ENCODE data around the gene BCCIP.

Gene BCCIP

GRCh38 chr10:125801574-125801973 is 21.8 kb upstream of the BCCIP start:
- H3K27me3 ChIP-seq (replicated peaks; ENCODE audit: control insufficient read depth, insufficient read depth, low read length), result no peaks in the 10 kb centered on the region
- no peak for DNase-seq (ENCODE audit: extremely low read depth, insufficient read length)
- no peak for TF ChIP-seq CTCF (IDR thresholded peaks at IDR 0.05; ENCODE audit: insufficient read depth, low read length, poor library complexity, severe bottlenecking)
- H3K36me3 ChIP-seq (ENCODE audit: control insufficient read depth, insufficient read depth, low read length), result peaks cover 13% of the 10 kb centered on the region
- no peak overlapping the region for H3K4me3 ChIP-seq (replicated peaks; ENCODE audit: low read depth, low read length)

GRCh38 chr10:125802131-125802530 is 21.2 kb upstream of the BCCIP start:
- no peaks in the 10 kb centered on the region for H3K27me3 ChIP-seq (replicated peaks; ENCODE audit: control insufficient read depth, insufficient read depth, low read length)
- peaks cover 15% of the 10 kb centered on the region for H3K36me3 ChIP-seq (ENCODE audit: control insufficient read depth, insufficient read depth, low read length)
- no peak for DNase-seq (ENCODE audit: extremely low read depth, insufficient read length)
- no peak for TF ChIP-seq CTCF (IDR thresholded peaks at IDR 0.05; ENCODE audit: insufficient read depth, low read length, poor library complexity, severe bottlenecking)
- no peak overlapping the region for H3K4me3 ChIP-seq (replicated peaks; ENCODE audit: low read depth, low read length)

- H3K27me3 ChIP-seq (replicated peaks; ENCODE audit: control insufficient read depth, insufficient read depth, low read length), result no peaks in the 10 kb centered on the region
- peaks cover 14% of the 10 kb centered on the region for H3K36me3 ChIP-seq (ENCODE audit: control insufficient read depth, insufficient read depth, low read length)
- no peak for TF ChIP-seq CTCF (IDR thresholded peaks at IDR 0.05; ENCODE audit: insufficient read depth, low read length, poor library complexity, severe bottlenecking)
- no peak for DNase-seq (ENCODE audit: extremely low read depth, insufficient read length)
- H3K4me3 ChIP-seq (replicated peaks; ENCODE audit: low read depth, low read length), result no peak overlapping the region
Observed at GRCh38 chr10:125802739-125803138, 20.6 kb upstream of the BCCIP start.

- H3K36me3 ChIP-seq (ENCODE audit: control insufficient read depth, insufficient read depth, low read length), result peaks cover 14% of the 10 kb centered on the region
- H3K27me3 ChIP-seq (replicated peaks; ENCODE audit: control insufficient read depth, insufficient read depth, low read length), result no peaks in the 10 kb centered on the region
- TF ChIP-seq CTCF (IDR thresholded peaks at IDR 0.05; ENCODE audit: insufficient read depth, low read length, poor library complexity, severe bottlenecking), result no peak
- H3K4me3 ChIP-seq (replicated peaks; ENCODE audit: low read depth, low read length), result no peak overlapping the region
- no peak for DNase-seq (ENCODE audit: extremely low read depth, insufficient read length)
Observed at GRCh38 chr10:125808047-125808446, 15.3 kb upstream of the BCCIP start.

- no peak for TF ChIP-seq CTCF (IDR thresholded peaks at IDR 0.05; ENCODE audit: insufficient read depth, low read length, poor library complexity, severe bottlenecking)
- DNase-seq (ENCODE audit: extremely low read depth, insufficient read length), result no peak
- H3K4me3 ChIP-seq (replicated peaks; ENCODE audit: low read depth, low read length), result no peak overlapping the region
- no peaks in the 10 kb centered on the region for H3K27me3 ChIP-seq (replicated peaks; ENCODE audit: control insufficient read depth, insufficient read depth, low read length)
- peaks cover 12% of the 10 kb centered on the region for H3K36me3 ChIP-seq (ENCODE audit: control insufficient read depth, insufficient read depth, low read length)
Observed at GRCh38 chr10:125811251-125811650, 12.1 kb upstream of the BCCIP start.

- no peak for DNase-seq (ENCODE audit: extremely low read depth, insufficient read length)
- Histone ChIP-seq H3K36me3 (ENCODE audit: control insufficient read depth, insufficient read depth, low read length) (peaks cover 10% of the 10 kb centered on the region), H3K27me3 (replicated peaks; ENCODE audit: control insufficient read depth, insufficient read depth, low read length) (no peaks in the 10 kb centered on the region), H3K4me3 (replicated peaks; ENCODE audit: low read depth, low read length) (no peak overlapping the region)
- TF ChIP-seq CTCF (IDR thresholded peaks at IDR 0.05; ENCODE audit: insufficient read depth, low read length, poor library complexity, severe bottlenecking), result no peak
Observed at GRCh38 chr10:125812128-125812750, 11.1 kb upstream of the BCCIP start.

All from GM06990 (cell line).